Prostate gland (tissue), 2 donors: ENCODE data around the gene AJAP1.

Experiments
- POLR2A ChIP-seq: fragments of 450-650 bp; IDR thresholded peaks from one replicate; pipeline ENCODE4 v1.6.1; 2016; ENCODE audit warnings: antibody characterized with exemption, mild to moderate bottlenecking
- POLR2AphosphoS5 ChIP-seq: sonication (generic); formaldehyde crosslinking; IDR thresholded peaks from one replicate; pipeline ENCODE4 v1.6.1; 2017; ENCODE audit warnings: antibody characterized with exemption
- TF ChIP-seq, protein P1 (sequence below), 4 experiments: fragments of 200-600 bp in 2 of 4; fragments of 450-650 bp in 2 of 4; sonication (generic) in 2 of 4; IDR thresholded peaks; 1 replicate in 3 of 4; 2 replicates in 1 of 4; pipeline ENCODE4 v1.5.1; 2016 to 2019; ENCODE audit warnings: antibody characterized with exemption in 4 of 4, mild to moderate bottlenecking in 2 of 4, moderate library complexity in 2 of 4

DNA sequence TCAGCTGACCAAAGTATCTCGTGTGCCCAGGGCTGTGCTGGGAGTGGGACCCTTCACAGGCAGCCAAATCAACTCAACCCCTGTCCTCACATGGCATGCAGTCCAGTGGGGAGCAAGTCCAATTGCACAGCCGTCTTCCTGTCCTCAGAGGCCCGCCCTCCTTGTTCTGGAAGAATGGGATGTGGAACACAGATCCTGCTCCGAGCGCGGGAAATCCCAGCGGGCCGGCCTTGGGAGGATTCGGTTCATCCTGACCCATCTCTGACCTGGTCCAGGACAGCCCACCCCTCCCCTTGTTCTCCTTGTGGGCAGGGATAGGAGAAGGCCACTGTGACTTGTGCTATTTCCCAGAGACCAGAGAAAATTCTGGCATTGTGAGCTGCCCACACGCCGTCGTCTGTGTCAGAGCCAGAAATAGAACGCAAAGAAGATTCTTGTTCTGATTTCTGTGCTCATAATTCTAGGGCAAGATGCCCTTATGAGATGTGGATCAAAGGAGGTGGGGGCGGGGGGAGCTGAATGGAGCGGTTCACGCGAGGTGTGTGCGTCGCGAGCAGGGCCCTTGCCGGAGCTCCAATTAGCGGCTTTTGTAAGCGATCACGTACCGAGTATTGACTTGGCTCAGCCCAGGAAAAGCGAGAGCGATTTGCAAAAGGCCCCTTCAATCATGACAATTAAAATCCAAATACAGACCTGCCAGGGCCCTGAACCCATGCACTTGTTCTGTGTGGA is 79.2 kb downstream of the AJAP1 start:
- TF ChIP-seq, protein P1, sequence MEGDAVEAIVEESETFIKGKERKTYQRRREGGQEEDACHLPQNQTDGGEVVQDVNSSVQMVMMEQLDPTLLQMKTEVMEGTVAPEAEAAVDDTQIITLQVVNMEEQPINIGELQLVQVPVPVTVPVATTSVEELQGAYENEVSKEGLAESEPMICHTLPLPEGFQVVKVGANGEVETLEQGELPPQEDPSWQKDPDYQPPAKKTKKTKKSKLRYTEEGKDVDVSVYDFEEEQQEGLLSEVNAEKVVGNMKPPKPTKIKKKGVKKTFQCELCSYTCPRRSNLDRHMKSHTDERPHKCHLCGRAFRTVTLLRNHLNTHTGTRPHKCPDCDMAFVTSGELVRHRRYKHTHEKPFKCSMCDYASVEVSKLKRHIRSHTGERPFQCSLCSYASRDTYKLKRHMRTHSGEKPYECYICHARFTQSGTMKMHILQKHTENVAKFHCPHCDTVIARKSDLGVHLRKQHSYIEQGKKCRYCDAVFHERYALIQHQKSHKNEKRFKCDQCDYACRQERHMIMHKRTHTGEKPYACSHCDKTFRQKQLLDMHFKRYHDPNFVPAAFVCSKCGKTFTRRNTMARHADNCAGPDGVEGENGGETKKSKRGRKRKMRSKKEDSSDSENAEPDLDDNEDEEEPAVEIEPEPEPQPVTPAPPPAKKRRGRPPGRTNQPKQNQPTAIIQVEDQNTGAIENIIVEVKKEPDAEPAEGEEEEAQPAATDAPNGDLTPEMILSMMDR (IDR thresholded peaks at IDR 0.05) = no peak
- TF ChIP-seq POLR2A (no peak), POLR2AphosphoS5 (no peak)
